ENCODE measurements around the gene VAV2. TPM values are rescaled to one million over a fixed set of nuclear protein-coding genes. Genes with fewer than 3 reads are reported as not detected.

VAV2 gene
- total RNA-seq, 1 experiment from 2014 or later: 9.7 TPM

DNA sequence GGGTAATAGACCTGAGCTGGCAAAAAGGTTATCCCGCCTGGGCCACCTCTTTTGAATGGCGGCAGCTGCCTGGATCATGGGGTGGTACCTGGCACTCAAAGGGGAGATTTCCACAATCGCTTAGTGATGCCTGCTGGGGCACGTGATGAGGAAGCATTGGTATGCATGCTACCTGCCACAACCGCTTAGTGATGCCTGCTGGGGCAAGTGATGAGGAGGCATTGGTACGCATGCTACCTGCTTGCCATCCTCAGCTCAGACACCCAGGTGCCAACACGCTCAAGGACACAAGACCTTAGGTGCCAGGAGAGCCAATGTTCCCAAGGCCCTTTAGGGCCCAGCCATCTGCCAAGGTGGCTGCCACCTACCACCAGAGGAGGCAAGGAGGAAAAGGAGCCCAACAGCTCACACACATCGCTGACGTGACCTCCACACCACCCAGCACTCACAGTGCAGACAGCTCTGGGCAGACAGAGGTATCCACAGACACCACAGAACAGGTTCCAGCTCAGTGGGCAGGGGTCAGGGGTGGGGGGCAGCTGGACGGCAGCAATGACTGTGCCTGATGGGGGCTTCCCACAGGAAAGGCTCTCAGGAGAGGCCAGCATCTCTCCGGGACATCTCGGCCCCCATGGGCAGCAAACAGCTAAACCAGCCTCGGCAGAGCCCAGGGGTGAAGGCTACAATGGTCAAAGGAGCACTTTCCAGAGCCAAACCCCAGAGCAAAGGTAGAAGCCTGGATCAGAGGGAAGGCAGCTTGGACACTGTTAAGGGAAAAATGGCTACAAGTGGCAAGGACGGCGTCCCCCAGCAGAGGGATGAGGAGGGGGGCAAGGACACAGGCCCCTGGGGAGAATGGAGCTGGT, 210.9 kb downstream of the VAV2 start:
- Histone ChIP-seq H3K79me2 (ENCODE audit: low read length) (no peaks in the 10 kb centered on the region), H3F3A (ENCODE audit: low read length, unreplicated experiment) (no peaks in the 10 kb centered on the region), H3K4me3 (ENCODE audit: low read length) (no peak overlapping the region), H2AFZ (ENCODE audit: low read length) (no peak overlapping the region), H3K4me2 (ENCODE audit: low read length) (no peak overlapping the region), H3K27ac (ENCODE audit: low read length) (no peak overlapping the region), H3K27me3 (ENCODE audit: low read length) (no peaks in the 10 kb centered on the region), H3K4me1 (ENCODE audit: insufficient read depth, low read length) (no peaks in the 10 kb centered on the region), H3K9ac (ENCODE audit: low read length) (no peak overlapping the region), H3K9me3 (ENCODE audit: low read length) (no peaks in the 10 kb centered on the region), H4K20me1 (ENCODE audit: low read length) (no peaks in the 10 kb centered on the region), H3K9me2 (replicated peaks; ENCODE audit: low read length) (no peaks in the 10 kb centered on the region), H3K36me3 (ENCODE audit: low read depth, low read length) (no peaks in the 10 kb centered on the region)
- TF ChIP-seq EZH2 (IDR thresholded peaks at IDR 0.05; ENCODE audit: low read length, unreplicated experiment) (no peak), EZH2phosphoT487 (IDR thresholded peaks at IDR 0.05; ENCODE audit: borderline replicate concordance, low read length) (no peak)
- TF ChIP-seq, protein P1, sequence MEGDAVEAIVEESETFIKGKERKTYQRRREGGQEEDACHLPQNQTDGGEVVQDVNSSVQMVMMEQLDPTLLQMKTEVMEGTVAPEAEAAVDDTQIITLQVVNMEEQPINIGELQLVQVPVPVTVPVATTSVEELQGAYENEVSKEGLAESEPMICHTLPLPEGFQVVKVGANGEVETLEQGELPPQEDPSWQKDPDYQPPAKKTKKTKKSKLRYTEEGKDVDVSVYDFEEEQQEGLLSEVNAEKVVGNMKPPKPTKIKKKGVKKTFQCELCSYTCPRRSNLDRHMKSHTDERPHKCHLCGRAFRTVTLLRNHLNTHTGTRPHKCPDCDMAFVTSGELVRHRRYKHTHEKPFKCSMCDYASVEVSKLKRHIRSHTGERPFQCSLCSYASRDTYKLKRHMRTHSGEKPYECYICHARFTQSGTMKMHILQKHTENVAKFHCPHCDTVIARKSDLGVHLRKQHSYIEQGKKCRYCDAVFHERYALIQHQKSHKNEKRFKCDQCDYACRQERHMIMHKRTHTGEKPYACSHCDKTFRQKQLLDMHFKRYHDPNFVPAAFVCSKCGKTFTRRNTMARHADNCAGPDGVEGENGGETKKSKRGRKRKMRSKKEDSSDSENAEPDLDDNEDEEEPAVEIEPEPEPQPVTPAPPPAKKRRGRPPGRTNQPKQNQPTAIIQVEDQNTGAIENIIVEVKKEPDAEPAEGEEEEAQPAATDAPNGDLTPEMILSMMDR (conservative IDR thresholded peaks at IDR 0.05; ENCODE audit: low read depth, low read length): no peak
- ATAC-seq (no peak), DNase-seq (no peak)
- no TSS peak for BruUV-seq (replicated peaks)
- intact Hi-C loops (cut with micrococcal nuclease): no loop called here
- ChIA-PET POLR2A (ENCODE audit: unreplicated experiment) (no interaction called here), CTCF (no interaction called here)

DNA sequence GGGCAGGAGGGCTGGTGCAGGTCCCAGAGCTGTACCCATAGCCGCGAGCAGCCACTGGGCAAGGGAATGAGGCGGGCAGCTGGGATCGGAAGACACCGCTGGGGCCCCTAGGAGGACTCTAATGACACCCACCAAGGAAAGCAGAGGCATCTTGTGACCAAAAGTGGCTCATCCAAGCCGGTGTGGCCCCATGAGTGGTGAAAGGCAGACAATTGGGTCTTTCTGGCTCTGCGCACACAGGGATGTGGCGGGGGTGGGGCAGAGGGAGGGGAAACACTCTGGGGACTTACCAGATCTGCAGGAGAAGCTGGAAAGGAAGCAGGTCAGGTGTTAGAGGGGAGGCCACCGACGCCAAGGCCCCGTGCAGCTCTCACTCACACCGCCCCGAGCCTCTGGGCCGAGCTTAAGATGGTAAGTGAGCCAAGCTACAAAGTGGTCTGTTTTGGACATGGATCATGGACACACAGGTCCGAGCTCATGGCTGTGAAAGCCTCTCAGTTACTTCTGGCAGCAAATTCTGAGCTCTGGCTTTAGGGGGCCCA, 211.6 kb downstream of the VAV2 start:
- no peak for DNase-seq
- Histone ChIP-seq H3K4me3 (ENCODE audit: low read length) (no peak overlapping the region), H3K36me3 (ENCODE audit: low read depth, low read length) (no peaks in the 10 kb centered on the region), H3K27ac (ENCODE audit: low read length) (no peak overlapping the region), H3K4me1 (ENCODE audit: insufficient read depth, low read length) (no peaks in the 10 kb centered on the region), H2AFZ (ENCODE audit: low read length) (no peak overlapping the region), H3K79me2 (ENCODE audit: low read length) (no peaks in the 10 kb centered on the region), H3K27me3 (ENCODE audit: low read length) (no peaks in the 10 kb centered on the region), H3K9me2 (replicated peaks; ENCODE audit: low read length) (no peaks in the 10 kb centered on the region), H3K9me3 (ENCODE audit: low read length) (no peaks in the 10 kb centered on the region), H3F3A (ENCODE audit: low read length, unreplicated experiment) (no peaks in the 10 kb centered on the region), H3K4me2 (ENCODE audit: low read length) (no peak overlapping the region), H4K20me1 (ENCODE audit: low read length) (no peaks in the 10 kb centered on the region), H3K9ac (ENCODE audit: low read length) (no peak overlapping the region)
- TF ChIP-seq EZH2 (IDR thresholded peaks at IDR 0.05; ENCODE audit: low read length, unreplicated experiment) (no peak), EZH2phosphoT487 (IDR thresholded peaks at IDR 0.05; ENCODE audit: borderline replicate concordance, low read length) (no peak)
- TF ChIP-seq, protein P1 (conservative IDR thresholded peaks at IDR 0.05; ENCODE audit: low read depth, low read length): no peak
- no peak for ATAC-seq
- no TSS peak for BruUV-seq (replicated peaks)
- POLR2A ChIA-PET (ENCODE audit: unreplicated experiment): no interaction called here
- intact Hi-C loops (cut with micrococcal nuclease): no loop called here
- CTCF ChIA-PET: no interaction called here
